Measurements from ENCODE around the gene NOTCH4.
"Not testable (repeated sequence)": the region's sequence is repeated elsewhere in the genome, so short reads cannot be mapped to it uniquely, and the experiment has no call there.

DNA sequence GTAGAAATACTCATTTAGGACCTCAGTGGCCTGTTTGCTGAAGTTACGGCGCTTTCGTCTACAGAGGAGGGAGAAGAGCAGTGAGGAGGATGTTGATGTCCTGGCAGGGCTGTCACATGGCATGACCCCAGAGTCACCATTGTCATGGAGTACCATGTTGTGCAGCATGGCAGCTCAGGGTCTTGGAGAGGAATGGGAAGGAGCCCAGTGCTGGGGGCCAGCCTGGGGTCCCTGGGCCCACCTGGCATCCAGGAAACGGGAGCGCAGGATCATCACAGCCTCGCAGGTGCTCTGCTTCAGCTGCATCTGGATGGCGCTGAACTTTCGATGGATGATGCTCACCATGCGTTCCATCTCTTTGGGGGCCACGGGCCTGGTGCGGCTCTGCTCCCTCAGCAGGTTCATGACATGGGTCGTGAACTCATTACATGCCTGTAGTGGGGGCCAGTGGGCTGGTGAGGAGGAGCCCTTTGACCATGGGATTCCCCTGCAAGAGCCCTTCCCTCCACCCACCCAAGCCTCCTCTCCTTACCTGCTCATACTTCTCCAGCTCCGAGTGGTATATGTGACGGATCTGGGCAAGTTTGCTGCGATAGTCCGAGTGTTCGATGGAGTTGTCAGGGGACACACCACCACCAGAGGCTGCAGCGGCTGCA is 36.0 kb downstream of the NOTCH4 start:
- not testable (repeated sequence) for TF ChIP-seq POLR2AphosphoS5 (IDR thresholded peaks at IDR 0.05; ENCODE audit: insufficient read depth, low read depth, low read length); EZH2 (IDR thresholded peaks at IDR 0.05; ENCODE audit: borderline replicate concordance, low read depth, low read length, severe bottlenecking)

All from endothelial cell of umbilical vein (primary cell).